Stimulated activated naive CD8-positive, alpha-beta T cell treated with anti-CD3 and anti-CD28 coated beads, Interleukin-15, amount 100 ng/mL, for 72 hours (primary cell): ENCODE measurements around the gene CD44.

Experiments used
- ATAC-seq: fragments of 150-1000 bp; cut with Tn5 transposase; 2 replicates; pipeline ENCODE4 v1.10.0; 2021; ENCODE audit warnings: mild to moderate bottlenecking, moderate library complexity
- DNase-seq, 2 donors: peaks; one replicate each; pipeline ENCODE4 v3.0.0; 2021 to 2022
- H3K27ac Mint-ChIP-seq, 2 donors: one replicate each; pipeline ENCODE4 v1.8.0; 2022; ENCODE audit warnings: mild to moderate bottlenecking in 2 of 2, mixed read lengths in 2 of 2, moderate library complexity in 2 of 2
- H3K27me3 Mint-ChIP-seq: one replicate; pipeline ENCODE4 v1.8.0; 2022; ENCODE audit warnings: mixed read lengths
- H3K4me1 Mint-ChIP-seq: one replicate; pipeline ENCODE4 v1.8.0; 2022; ENCODE audit warnings: mild to moderate bottlenecking, mixed read lengths
- H3K4me3 Mint-ChIP-seq, 2 donors: one replicate each; pipeline ENCODE4 v1.8.0; 2022; ENCODE audit warnings: mild to moderate bottlenecking in 2 of 2, mixed read lengths in 2 of 2, moderate library complexity in 1 of 2
- H3K9me3 Mint-ChIP-seq, 2 donors: one replicate each; pipeline ENCODE4 v1.8.0; 2022; ENCODE audit warnings: mixed read lengths in 2 of 2

CD44 gene

GRCh38 chr11:35235498-35235897 is 96.5 kb downstream of the CD44 start:
- Mint-ChIP-seq H3K4me1 (peaks cover 77% of the 10 kb centered on the region), H3K4me3 (no peak overlapping the region), H3K9me3 (peaks cover 19 to 36% of the 10 kb centered on the region in 2 donors), H3K27ac (no peak overlapping the region), H3K27me3 (no peaks in the 10 kb centered on the region)
- ATAC-seq (peak; percentile 26), DNase-seq (no peak)

GRCh38 chr11:35235936-35236666 is 97.1 kb downstream of the CD44 start:
- Mint-ChIP-seq H3K27me3 (no peaks in the 10 kb centered on the region), H3K27ac (peak overlapping the region in 1 of 2 donors; percentile 19), H3K9me3 (peaks cover 16 to 30% of the 10 kb centered on the region in 2 donors), H3K4me3 (peak overlapping the region in 1 of 2 donors; percentile 12), H3K4me1 (peaks cover 80% of the 10 kb centered on the region)
- DNase-seq, result peak; percentile 46 to 77
- ATAC-seq, result peak; percentile 92

DNA sequence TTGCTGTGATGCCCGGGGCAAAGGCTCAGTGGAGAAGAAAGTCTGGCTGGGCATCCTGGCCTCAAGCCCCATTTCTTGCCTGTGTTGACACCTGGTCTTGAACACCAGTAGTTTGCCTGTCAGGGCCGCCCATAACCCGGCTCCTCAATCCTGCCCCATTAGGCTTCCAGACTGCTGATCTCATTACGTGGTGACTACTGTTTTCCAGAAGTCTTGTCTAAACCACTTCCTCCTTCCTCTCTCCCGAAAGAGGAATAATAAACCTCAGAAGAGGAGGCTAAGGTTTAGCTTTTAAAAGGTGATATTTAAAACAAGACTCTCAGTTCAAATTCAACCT is 97.7 kb downstream of the CD44 start:
- H3K27me3 Mint-ChIP-seq, result no peaks in the 10 kb centered on the region
- peaks cover 15 to 27% of the 10 kb centered on the region in 2 donors for H3K9me3 Mint-ChIP-seq
- H3K27ac Mint-ChIP-seq, result peak overlapping the region in 1 of 2 donors; percentile 19
- DNase-seq (no peak), ATAC-seq (no peak)
- H3K4me3 Mint-ChIP-seq, result no peak overlapping the region
- H3K4me1 Mint-ChIP-seq, result peaks cover 85% of the 10 kb centered on the region

DNA sequence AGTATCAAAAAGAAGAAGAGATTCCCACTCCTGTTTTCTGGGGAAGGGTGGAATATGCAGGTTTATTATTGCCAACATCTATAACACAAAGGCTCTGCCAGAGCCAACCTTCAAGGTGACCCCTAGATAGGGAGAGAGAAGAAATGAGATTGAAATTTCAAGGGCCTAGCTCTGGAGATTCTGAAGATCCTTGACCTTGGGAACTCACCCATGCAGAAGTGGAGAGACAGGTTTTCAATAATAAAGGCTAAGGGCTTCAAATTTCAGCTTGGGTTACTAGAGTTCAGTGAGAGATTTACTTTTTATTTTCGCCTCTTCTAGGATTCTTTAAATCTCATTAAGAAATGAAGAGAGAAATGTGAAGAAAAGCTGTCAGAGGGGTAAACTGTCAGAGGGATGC is 98.4 kb downstream of the CD44 start:
- peaks cover 15 to 26% of the 10 kb centered on the region in 2 donors for H3K9me3 Mint-ChIP-seq
- ATAC-seq (no peak), DNase-seq (no peak)
- peaks cover 90% of the 10 kb centered on the region for H3K4me1 Mint-ChIP-seq
- peak overlapping the region in 1 of 2 donors; percentile 28 for H3K27ac Mint-ChIP-seq
- no peak overlapping the region for H3K4me3 Mint-ChIP-seq
- no peaks in the 10 kb centered on the region for H3K27me3 Mint-ChIP-seq

GRCh38 chr11:35237860-35238715 is 99.1 kb downstream of the CD44 start:
- Mint-ChIP-seq H3K27me3 (no peaks in the 10 kb centered on the region), H3K27ac (peak overlapping the region in 1 of 2 donors; percentile 85), H3K4me3 (peak overlapping the region in 1 of 2 donors; percentile 14), H3K4me1 (peaks cover 90% of the 10 kb centered on the region), H3K9me3 (peaks cover 13 to 19% of the 10 kb centered on the region in 2 donors)
- ATAC-seq, result no peak
- DNase-seq, result peak; percentile 44 to 54

DNA sequence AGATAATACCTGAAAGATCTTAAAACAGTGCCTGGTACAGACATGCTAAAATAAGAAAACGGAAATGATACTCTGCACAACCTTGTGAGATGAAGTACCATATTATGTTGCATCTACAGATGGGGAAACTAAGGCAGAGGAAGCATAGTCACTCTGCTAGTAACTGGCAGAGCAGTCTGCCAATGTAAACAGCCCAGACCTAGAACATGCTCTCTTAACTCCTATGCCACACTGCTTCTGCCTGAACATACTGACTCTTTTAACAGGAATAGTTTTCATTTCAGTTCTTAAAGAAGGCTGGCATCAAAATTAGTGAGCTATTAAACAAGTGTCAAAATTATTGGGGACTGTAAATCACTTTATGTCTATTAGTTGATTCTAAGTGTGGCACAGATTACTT is 99.9 kb downstream of the CD44 start:
- ATAC-seq, result no peak
- no peak for DNase-seq
- Mint-ChIP-seq H3K9me3 (peaks cover 13 to 14% of the 10 kb centered on the region in 2 donors), H3K4me3 (no peak overlapping the region), H3K27ac (peak overlapping the region in 1 of 2 donors; percentile 30), H3K4me1 (peaks cover 89% of the 10 kb centered on the region), H3K27me3 (no peaks in the 10 kb centered on the region)

DNA sequence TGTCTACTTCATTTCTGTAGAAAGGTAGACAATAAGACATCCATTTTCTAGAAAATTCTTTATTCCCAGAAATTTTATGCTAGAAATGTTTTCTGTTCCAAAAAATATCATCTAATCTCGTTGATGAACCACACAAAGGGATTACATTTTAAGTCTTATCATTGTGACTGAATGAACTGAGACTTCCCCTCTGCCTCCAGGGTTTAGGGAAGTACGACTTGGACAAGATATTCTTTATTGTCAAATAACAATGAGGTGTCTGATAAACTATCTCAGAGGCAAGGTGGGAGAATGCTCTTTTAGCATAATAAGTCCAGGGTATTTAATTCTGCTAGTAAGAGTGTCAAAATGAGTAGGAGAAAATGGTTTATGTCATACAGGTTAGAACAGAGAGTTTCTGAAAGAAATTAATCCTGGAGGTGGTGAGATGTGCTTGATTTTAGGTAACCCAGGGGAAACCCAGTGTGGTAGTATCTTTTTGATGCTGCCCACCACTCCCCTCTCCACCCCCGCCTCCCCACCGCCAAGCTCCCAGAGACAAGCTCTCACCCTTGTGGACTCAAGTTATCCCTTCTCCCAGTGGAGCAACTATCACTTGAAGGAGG is 100.6 kb downstream of the CD44 start:
- peak in 1 of 2 donors; percentile 16 for DNase-seq
- H3K27me3 Mint-ChIP-seq, result no peaks in the 10 kb centered on the region
- peaks cover 89% of the 10 kb centered on the region for H3K4me1 Mint-ChIP-seq
- H3K27ac Mint-ChIP-seq, result peak overlapping the region in 1 of 2 donors; percentile 87
- peak; percentile 69 for ATAC-seq
- H3K9me3 Mint-ChIP-seq, result peaks cover 7 to 13% of the 10 kb centered on the region in 2 donors
- no peak overlapping the region for H3K4me3 Mint-ChIP-seq

DNA sequence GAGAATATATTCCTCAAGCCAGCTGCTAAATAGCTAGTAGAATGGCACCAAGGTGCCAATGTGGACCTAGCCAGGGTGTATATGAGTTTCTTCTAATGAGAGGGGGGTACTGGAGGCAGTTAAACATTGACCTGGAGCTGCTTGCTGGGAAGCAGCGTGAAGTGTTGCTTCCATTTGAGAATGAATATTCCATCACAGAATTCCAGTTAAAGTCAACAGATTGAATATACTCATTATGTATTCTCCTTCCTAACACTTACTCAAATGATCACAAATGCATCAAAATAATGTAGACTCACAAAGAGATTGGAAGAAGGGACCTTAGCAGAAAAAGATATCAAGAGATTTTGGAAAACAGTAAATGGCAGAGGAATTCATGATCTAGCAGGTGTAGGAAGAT is 102.1 kb downstream of the CD44 start:
- no peak overlapping the region for H3K4me3 Mint-ChIP-seq
- no peak overlapping the region for H3K27ac Mint-ChIP-seq
- H3K9me3 Mint-ChIP-seq, result peaks cover 0 to 8% of the 10 kb centered on the region in 2 donors
- H3K27me3 Mint-ChIP-seq, result no peaks in the 10 kb centered on the region
- no peak for DNase-seq
- peaks cover 84% of the 10 kb centered on the region for H3K4me1 Mint-ChIP-seq
- ATAC-seq, result no peak

GRCh38 chr11:35241531-35241930 is 102.6 kb downstream of the CD44 start:
- Mint-ChIP-seq H3K27ac (no peak overlapping the region), H3K27me3 (no peaks in the 10 kb centered on the region), H3K9me3 (peaks cover 0 to 8% of the 10 kb centered on the region in 2 donors), H3K4me3 (no peak overlapping the region), H3K4me1 (peaks cover 84% of the 10 kb centered on the region)
- ATAC-seq (no peak), DNase-seq (no peak)

DNA sequence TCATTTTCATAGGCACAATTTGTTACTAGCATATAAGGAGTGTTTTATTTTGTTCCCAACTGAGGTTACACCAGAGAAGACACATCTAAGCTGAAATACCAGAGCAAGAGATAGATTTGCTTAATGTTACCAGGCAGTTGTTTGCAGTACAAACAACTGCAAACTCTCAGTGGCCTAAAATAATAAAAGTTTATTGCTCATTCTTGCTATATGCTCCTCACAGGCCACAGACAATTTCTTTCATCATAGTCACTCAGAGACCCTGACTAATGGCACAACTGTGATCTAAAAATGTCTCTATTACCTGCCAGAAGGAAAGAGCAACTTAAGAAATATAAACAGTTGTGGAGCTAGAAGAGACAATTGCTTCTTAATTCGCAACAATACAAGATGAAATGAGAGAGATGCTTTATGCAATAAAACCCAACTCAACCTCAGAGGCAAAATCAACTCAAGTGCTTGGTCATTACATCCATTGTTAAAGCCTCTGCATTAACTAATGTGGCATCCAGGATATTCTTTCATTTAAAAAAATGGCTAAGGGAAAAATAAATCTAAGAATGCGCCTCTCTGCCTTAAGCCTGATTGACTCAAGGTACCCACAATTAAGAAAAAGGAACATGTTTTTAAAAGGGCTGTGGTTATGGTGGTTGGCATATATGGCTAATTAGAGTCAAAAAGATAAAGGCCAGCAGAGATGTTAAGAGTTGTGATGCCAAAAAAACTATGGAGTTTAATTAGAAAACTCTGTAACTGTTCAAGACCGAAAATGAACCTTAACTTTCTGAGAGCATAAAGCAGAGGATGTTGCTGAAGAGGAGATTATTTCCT is 103.7 kb downstream of the CD44 start:
- ATAC-seq (peak; percentile 58), DNase-seq (no peak)
- Mint-ChIP-seq H3K27me3 (no peaks in the 10 kb centered on the region), H3K27ac (peak overlapping the region; percentile 5 to 95), H3K4me1 (peaks cover 84% of the 10 kb centered on the region), H3K4me3 (peak overlapping the region; percentile 43 to 50), H3K9me3 (peaks cover 0 to 8% of the 10 kb centered on the region in 2 donors)

- H3K4me1 Mint-ChIP-seq, result peaks cover 79% of the 10 kb centered on the region
- peaks cover under 1 to 8% of the 10 kb centered on the region in 2 donors for H3K9me3 Mint-ChIP-seq
- ATAC-seq (no peak), DNase-seq (no peak)
- H3K4me3 Mint-ChIP-seq, result no peak overlapping the region
- H3K27ac Mint-ChIP-seq, result no peak overlapping the region
- H3K27me3 Mint-ChIP-seq, result no peaks in the 10 kb centered on the region
Observed at GRCh38 chr11:35243774-35244173, 104.8 kb downstream of the CD44 start.

GRCh38 chr11:35245056-35245455 is 106.1 kb downstream of the CD44 start:
- H3K27me3 Mint-ChIP-seq, result no peaks in the 10 kb centered on the region
- DNase-seq, result no peak
- H3K27ac Mint-ChIP-seq, result no peak overlapping the region
- no peak overlapping the region for H3K4me3 Mint-ChIP-seq
- H3K4me1 Mint-ChIP-seq, result peaks cover 70% of the 10 kb centered on the region
- ATAC-seq, result no peak
- peaks cover 8 to 14% of the 10 kb centered on the region in 2 donors for H3K9me3 Mint-ChIP-seq

DNA sequence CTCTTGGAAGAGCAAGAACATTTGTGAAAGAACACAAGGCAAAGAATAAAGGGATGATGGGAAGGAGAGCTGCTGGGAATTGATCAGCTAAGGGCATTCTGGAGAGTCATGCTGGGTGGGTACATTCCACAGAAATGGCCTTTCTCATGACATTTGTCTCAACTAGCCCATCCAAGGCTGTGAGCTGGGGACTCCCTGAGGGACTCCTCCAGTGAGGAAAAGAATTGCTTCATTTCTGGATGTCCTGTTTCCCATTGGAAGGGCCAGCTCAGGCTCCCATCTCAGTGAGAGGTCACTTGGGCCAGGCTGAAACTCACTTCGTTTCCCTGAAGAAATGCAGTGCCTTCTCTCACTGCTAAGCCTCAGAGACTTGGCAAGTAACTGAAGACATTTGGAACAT is 106.8 kb downstream of the CD44 start:
- H3K27ac Mint-ChIP-seq, result no peak overlapping the region

GRCh38 chr11:35246745-35247144 is 107.8 kb downstream of the CD44 start:
- Mint-ChIP-seq H3K4me3 (no peak overlapping the region), H3K9me3 (peaks cover 8 to 14% of the 10 kb centered on the region in 2 donors), H3K27ac (peak overlapping the region in 1 of 2 donors; percentile 27), H3K4me1 (peaks cover 58% of the 10 kb centered on the region), H3K27me3 (no peaks in the 10 kb centered on the region)
- DNase-seq (no peak), ATAC-seq (no peak)

More for the DNA sequence above, 106.8 kb downstream of the CD44 start:
- H3K4me3 Mint-ChIP-seq, result no peak overlapping the region
- H3K9me3 Mint-ChIP-seq, result peaks cover 8 to 14% of the 10 kb centered on the region in 2 donors
- H3K4me1 Mint-ChIP-seq, result peaks cover 65% of the 10 kb centered on the region
- no peak for ATAC-seq
- no peaks in the 10 kb centered on the region for H3K27me3 Mint-ChIP-seq
- DNase-seq, result no peak

GRCh38 chr11:35247428-35247827 is 108.5 kb downstream of the CD44 start:
- peaks cover 8 to 14% of the 10 kb centered on the region in 2 donors for H3K9me3 Mint-ChIP-seq
- no peaks in the 10 kb centered on the region for H3K27me3 Mint-ChIP-seq
- DNase-seq, result peak; percentile 25 to 71
- peaks cover 51% of the 10 kb centered on the region for H3K4me1 Mint-ChIP-seq
- H3K27ac Mint-ChIP-seq, result peak overlapping the region; percentile 64 to 79
- peak; percentile 90 for ATAC-seq
- H3K4me3 Mint-ChIP-seq, result peak overlapping the region; percentile 24 to 35
